Ovary (tissue), 9 donors: ENCODE measurements around the gene CYFIP1. TPM values are rescaled to one million over a fixed set of nuclear protein-coding genes. Genes with fewer than 3 reads are reported as not detected.
A peak's percentile ranks its signal among the peaks of the same experiment; 100 is the strongest.

Experiments used
- DNase-seq, 5 donors: peaks; one replicate each; pipeline ENCODE4 v3.0.0-alpha.2; 2019 to 2020
- H3K27ac ChIP-seq, 2 donors: fragments of 200-600 bp; one replicate each; pipeline versions ENCODE4 v1.5.1 to v1.8.0; 2019 to 2022
- H3K27me3 ChIP-seq: fragments of 200-600 bp; one replicate; pipeline ENCODE4 v1.8.0; 2022
- H3K36me3 ChIP-seq: fragments of 200-600 bp; sonication (generic); one replicate; pipeline ENCODE4 v1.5.1; 2019
- H3K4me1 ChIP-seq: one replicate; pipeline ENCODE4 v1.8.1; 2013; ENCODE audit warnings: mild to moderate bottlenecking, moderate library complexity; ENCODE audit not compliant: insufficient read depth
- H3K4me3 ChIP-seq: fragments of 200-600 bp; sonication (generic); one replicate; pipeline ENCODE4 v1.5.1; 2017
- H3K9me3 ChIP-seq, 2 donors: fragments of 200-600 bp in 1 of 2; sonication (generic) in 1 of 2; one replicate each; pipeline versions ENCODE4 v1.5.1 to v1.8.1; 2013 to 2019; ENCODE audit warnings: mild to moderate bottlenecking in 1 of 2, moderate library complexity in 1 of 2
- EP300 ChIP-seq: sonication (generic); formaldehyde crosslinking; IDR thresholded peaks from one replicate; pipeline ENCODE4 v1.6.1; 2017; ENCODE audit warnings: antibody characterized with exemption
- POLR2A ChIP-seq: fragments of 450-650 bp; IDR thresholded peaks from one replicate; pipeline ENCODE4 v1.6.1; 2017; ENCODE audit warnings: antibody characterized with exemption, mild to moderate bottlenecking, moderate library complexity
- WGBS, 3 donors: extraction: QIAGEN DNeasy Blood & Tissue Kit in 1 of 3; methylation state at CpG; one replicate each; pipeline versions ENCODE4 v1.1.5 to v1.1.7; 2013 to 2017; 5-methylcytosine and 5-hydroxymethylcytosine counted together
- intact Hi-C, 4 donors: fragments of 100-400 bp; cut with DNase I; formaldehyde crosslinking; loops; one replicate each; pipeline versions ENCODE4 v1.11.0 to v1.15.1; 2022 to 2023
- polyA plus RNA-seq, 2 donors: library from polyadenylated mRNA; stranded (reverse); fragments of 200-250 nt in 1 of 2; fragments of 350-450 nt in 1 of 2; fragmentation: Illumina TruSeq in 1 of 2; extraction: RNeasy Lipid Tissue Mini Kit (QIAGEN cat#74804) in 1 of 2; gene quantifications; one replicate each; pipeline ENCODE4 v1.2.3, GENCODE V29; 2013 to 2014
- total RNA-seq, 7 donors: library from RNA; depleted of rRNA in 2 of 7; stranded (reverse); fragments of >200 nt in 2 of 7; fragmentation: NEBNext Ultra II Directional in 3 of 7; extraction: Animal tissue kit (Norgen Biotek cat#: 25700) in 3 of 7; gene quantifications; one replicate each; pipeline versions ENCODE4 v1.1.0 to v1.2.4, GENCODE V29; 2016 to 2023
- TF ChIP-seq, protein P1 (sequence below), 3 donors: fragments of 450-650 bp in 2 of 3; fragments of 200-600 bp in 1 of 3; IDR thresholded peaks; one replicate each; pipeline versions ENCODE4 v1.5.1 to v1.8.0; 2016 to 2022; ENCODE audit warnings: antibody characterized with exemption in 3 of 3, mild to moderate bottlenecking in 1 of 3
- donor health status: DM: no; HTN: no; CAD: no; lungs with moderate emphysema.
- donor health status: DM: no; HTN: no; CAD: no.
- donor health status: Bipolar disorder and iron deficiency.
- donor health status: DM: yes; HTN: yes; CAD: no.
- donor health status: DM: no; HTN: no; CAD: no.
- donor health status: DM: yes; HTN: yes; CAD: no.

CYFIP1 gene
- total and polyA plus RNA-seq, 9 donors, result 35.8 to 96.2 (median 77.1) TPM

DNA sequence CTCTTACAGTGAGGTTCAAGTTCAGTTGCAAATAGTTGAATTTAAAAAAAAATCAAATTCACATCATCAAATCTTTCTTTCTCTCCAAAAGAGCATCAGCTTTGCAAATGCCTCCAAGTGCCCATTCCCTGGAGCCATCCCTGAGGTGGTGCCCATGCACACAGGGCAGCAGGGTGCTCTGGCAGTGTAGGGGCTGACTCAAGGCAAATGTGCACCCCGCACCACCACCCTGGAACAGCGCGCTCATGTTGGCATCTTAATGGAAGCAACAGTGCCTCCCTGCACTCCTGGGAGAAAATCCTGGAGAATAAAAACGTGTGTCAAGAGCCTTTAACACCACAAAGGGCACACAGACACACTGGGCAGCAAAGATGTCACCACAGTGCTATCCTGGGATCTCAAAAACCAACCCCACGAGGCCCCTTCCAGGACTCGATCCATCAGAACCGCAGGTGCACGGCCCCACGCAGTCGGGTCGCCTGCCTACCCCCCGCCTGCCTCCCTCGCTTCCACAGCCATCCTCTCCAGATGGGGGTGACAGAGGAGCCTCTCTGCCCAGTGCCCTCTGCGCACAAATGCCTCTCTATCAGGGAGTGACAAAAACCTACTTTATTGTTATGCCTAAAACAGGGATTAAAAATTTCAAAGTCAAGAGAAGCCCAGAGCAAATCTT, 90.9 kb downstream of the CYFIP1 start:
- Histone ChIP-seq H3K9me3 (no peaks in the 10 kb centered on the region), H3K36me3 (no peaks in the 10 kb centered on the region), H3K27ac (no peak overlapping the region), H3K27me3 (no peaks in the 10 kb centered on the region), H3K4me1 (no peaks in the 10 kb centered on the region), H3K4me3 (no peak overlapping the region)
- no peak for DNase-seq
- WGBS, 3 donors, result 89 to 92% (median 91%) methylated on average over 14 of the region's 14 CpGs
- TF ChIP-seq POLR2A (no peak), EP300 (no peak)
- TF ChIP-seq, protein P1, sequence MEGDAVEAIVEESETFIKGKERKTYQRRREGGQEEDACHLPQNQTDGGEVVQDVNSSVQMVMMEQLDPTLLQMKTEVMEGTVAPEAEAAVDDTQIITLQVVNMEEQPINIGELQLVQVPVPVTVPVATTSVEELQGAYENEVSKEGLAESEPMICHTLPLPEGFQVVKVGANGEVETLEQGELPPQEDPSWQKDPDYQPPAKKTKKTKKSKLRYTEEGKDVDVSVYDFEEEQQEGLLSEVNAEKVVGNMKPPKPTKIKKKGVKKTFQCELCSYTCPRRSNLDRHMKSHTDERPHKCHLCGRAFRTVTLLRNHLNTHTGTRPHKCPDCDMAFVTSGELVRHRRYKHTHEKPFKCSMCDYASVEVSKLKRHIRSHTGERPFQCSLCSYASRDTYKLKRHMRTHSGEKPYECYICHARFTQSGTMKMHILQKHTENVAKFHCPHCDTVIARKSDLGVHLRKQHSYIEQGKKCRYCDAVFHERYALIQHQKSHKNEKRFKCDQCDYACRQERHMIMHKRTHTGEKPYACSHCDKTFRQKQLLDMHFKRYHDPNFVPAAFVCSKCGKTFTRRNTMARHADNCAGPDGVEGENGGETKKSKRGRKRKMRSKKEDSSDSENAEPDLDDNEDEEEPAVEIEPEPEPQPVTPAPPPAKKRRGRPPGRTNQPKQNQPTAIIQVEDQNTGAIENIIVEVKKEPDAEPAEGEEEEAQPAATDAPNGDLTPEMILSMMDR (IDR thresholded peaks at IDR 0.05), result no peak
- intact Hi-C loops, result loop anchor here in 1 of 4 donors (10.0 kb wide), 1 partner anchor 56 kb away; no protein-coding TSS in a partner anchor

- intact Hi-C loops, result loop anchor here in 1 of 4 donors (10.0 kb wide), 1 partner anchor 57 kb away; no protein-coding TSS in a partner anchor
- no peak for DNase-seq
- H3K9me3 ChIP-seq, result no peaks in the 10 kb centered on the region
- H3K4me1 ChIP-seq, result no peaks in the 10 kb centered on the region
- no peak for TF ChIP-seq EP300
- TF ChIP-seq, protein P1 (IDR thresholded peaks at IDR 0.05), result no peak
- TF ChIP-seq POLR2A, result no peak
- no peaks in the 10 kb centered on the region for H3K36me3 ChIP-seq
- WGBS, 3 donors, result 82 to 84% (median 82%) methylated on average over 9 of the region's 9 CpGs
- no peak overlapping the region for H3K4me3 ChIP-seq
- H3K27ac ChIP-seq, result no peak overlapping the region
- no peaks in the 10 kb centered on the region for H3K27me3 ChIP-seq
Observed at GRCh38 chr15:22888120-22888859, 91.9 kb downstream of the CYFIP1 start.

DNA sequence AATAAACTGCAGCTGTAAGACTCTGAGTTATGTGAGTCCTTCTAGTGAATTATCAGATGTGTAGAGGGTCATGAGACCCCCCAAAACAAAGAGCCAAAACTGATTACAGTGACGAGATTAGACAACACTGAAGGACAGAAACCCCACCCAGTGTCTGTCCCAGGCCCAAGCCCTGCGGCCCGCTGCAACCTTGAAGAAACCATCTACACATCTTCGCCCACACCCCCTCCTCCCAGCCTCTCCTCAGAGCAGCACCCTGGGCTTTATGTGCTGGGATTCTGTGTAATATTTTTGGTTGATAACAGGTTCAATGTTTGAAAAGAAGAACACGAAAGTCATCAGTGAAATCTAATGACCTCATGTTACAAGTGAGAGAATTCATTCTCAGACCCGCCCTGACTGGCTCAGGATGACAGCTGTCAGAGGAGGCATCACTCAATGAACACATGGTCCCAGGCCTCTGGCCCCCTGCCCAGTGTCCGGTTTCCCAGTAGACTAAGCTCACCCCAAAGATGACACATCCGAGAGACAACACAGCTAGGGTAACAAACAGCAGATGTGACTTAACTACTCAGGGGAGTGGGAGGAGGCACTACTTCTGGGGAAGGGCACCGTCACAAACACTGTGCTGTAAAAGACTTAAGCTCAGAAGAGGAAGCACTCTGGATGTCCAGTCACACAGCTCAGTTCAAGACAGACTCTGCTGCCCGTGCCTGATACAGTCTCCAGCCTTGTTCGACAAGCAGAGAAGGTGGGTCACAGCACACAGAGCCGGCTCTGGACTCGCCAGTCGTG, 92.8 kb downstream of the CYFIP1 start:
- peak in 1 of 5 donors; percentile 5 for DNase-seq
- no peak for TF ChIP-seq POLR2A
- TF ChIP-seq, protein P1 (IDR thresholded peaks at IDR 0.05), result no peak
- TF ChIP-seq EP300, result no peak
- intact Hi-C loops, result loop anchor here in 1 of 4 donors (10.0 kb wide), 1 partner anchor 57 kb away; no protein-coding TSS in a partner anchor
- Histone ChIP-seq H3K9me3 (no peaks in the 10 kb centered on the region), H3K4me3 (no peak overlapping the region), H3K27me3 (no peaks in the 10 kb centered on the region), H3K4me1 (no peaks in the 10 kb centered on the region), H3K27ac (no peak overlapping the region), H3K36me3 (no peaks in the 10 kb centered on the region)
- 85 to 88% (median 85%) methylated on average over 14 of the region's 14 CpGs for WGBS, 3 donors

GRCh38 chr15:22885120-22885519, 95.0 kb downstream of the CYFIP1 start:
- no peaks in the 10 kb centered on the region for H3K9me3 ChIP-seq
- intact Hi-C loops, result loop anchor here in 1 of 4 donors (10.0 kb wide), 1 partner anchor 60 kb away; no protein-coding TSS in a partner anchor
- no peak overlapping the region for H3K4me3 ChIP-seq
- H3K27ac ChIP-seq, result no peak overlapping the region
- H3K4me1 ChIP-seq, result no peaks in the 10 kb centered on the region
- no peak for DNase-seq
- TF ChIP-seq, protein P1 (IDR thresholded peaks at IDR 0.05), result no peak
- TF ChIP-seq POLR2A (no peak), EP300 (no peak)
- H3K27me3 ChIP-seq, result no peaks in the 10 kb centered on the region
- 95 to 98% (median 97%) methylated on average over 6 of the region's 6 CpGs for WGBS, 3 donors
- no peaks in the 10 kb centered on the region for H3K36me3 ChIP-seq
